HEK293 (cell line): Measurements from ENCODE around the gene FAM241A.

Experiments used
- CTCF ChIA-PET: fragments of 350-600 bp; formaldehyde crosslinking; extraction: SDS; loops from one replicate; lab custom pipeline; 2021; ENCODE audit warnings: antibody characterized with exemption; lab: Yijun Ruan, JAX
- POLR2A ChIA-PET: fragments of 300-600 bp; formaldehyde crosslinking; extraction: SDS; loops from one replicate; lab custom pipeline; 2020; ENCODE audit warnings: antibody characterized with exemption, inconsistent platforms; lab: Yijun Ruan, JAX
- H3K27ac ChIP-seq: fragments of 200-500 bp; sonication (Bioruptor generic); 2 replicates; pipeline ENCODE4 v1.5.1; 2014; ENCODE audit warnings: low read depth, low read length, control low read depth, inconsistent platforms; ENCODE audit errors: extremely low read depth
- H3K36me3 ChIP-seq, 2 experiments: fragments of 200-500 bp in 1 of 2; sonication (Bioruptor generic) in 1 of 2; 1 replicate in 1 of 2; 2 replicates in 1 of 2; pipeline ENCODE4 v1.5.1; 2014 to 2017; ENCODE audit warnings: inconsistent platforms in 2 of 2, low read length in 2 of 2; ENCODE audit not compliant: control insufficient read depth in 2 of 2, insufficient read depth in 1 of 2
- H3K4me1 ChIP-seq: fragments of 200-500 bp; sonication (Bioruptor generic); 2 replicates; pipeline ENCODE4 v1.5.1; 2014; ENCODE audit warnings: mild to moderate bottlenecking, low read length, inconsistent platforms; ENCODE audit not compliant: control insufficient read depth, insufficient read depth
- H3K4me3 ChIP-seq: 2 replicates; pipeline ENCODE4 v1.5.1; 2011; ENCODE audit warnings: low read depth, mild to moderate bottlenecking, control low read depth, low read length, moderate library complexity
- H3K9me3 ChIP-seq: fragments of 200-500 bp; sonication (Bioruptor generic); 2 replicates; pipeline ENCODE4 v1.5.1; 2014; ENCODE audit warnings: low read depth, low read length, inconsistent platforms; ENCODE audit not compliant: control insufficient read depth, insufficient read depth
- GLI2 ChIP-seq: fragments of 450-650 bp; formaldehyde crosslinking; IDR thresholded peaks from 2 replicates; pipeline ENCODE4; 2017; ENCODE audit warnings: missing biosample characterization, missing genetic modification characterization, low read depth, borderline replicate concordance
- OVOL3 ChIP-seq: fragments of 450-650 bp; formaldehyde crosslinking; IDR thresholded peaks from 2 replicates; pipeline ENCODE4 v1.5.1; 2016; ENCODE audit warnings: missing biosample characterization, missing genetic modification characterization
- PBX3 ChIP-seq: sonication (generic); formaldehyde crosslinking; IDR thresholded peaks from 2 replicates; pipeline ENCODE4 v1.8.1; 2022; ENCODE audit warnings: mild to moderate bottlenecking, moderate library complexity, missing genetic modification reagents
- SCRT1 ChIP-seq: fragments of 450-650 bp; formaldehyde crosslinking; IDR thresholded peaks from 2 replicates; pipeline ENCODE4 v1.5.1; 2016; ENCODE audit warnings: missing biosample characterization, missing genetic modification characterization, borderline replicate concordance
- YY2 ChIP-seq: fragments of 450-650 bp; formaldehyde crosslinking; IDR thresholded peaks from 2 replicates; pipeline ENCODE4 v1.5.1; 2016; ENCODE audit warnings: missing biosample characterization, missing genetic modification characterization
- ZFP69B ChIP-seq: fragments of 450-650 bp; formaldehyde crosslinking; IDR thresholded peaks from 2 replicates; pipeline ENCODE4 v1.5.1; 2016; ENCODE audit warnings: missing biosample characterization, missing genetic modification characterization
- ZIC2 ChIP-seq: fragments of 450-650 bp; formaldehyde crosslinking; IDR thresholded peaks from 2 replicates; pipeline ENCODE4 v1.5.1; 2016; ENCODE audit warnings: missing biosample characterization, missing genetic modification characterization
- ZNF16 ChIP-seq: fragments of 450-650 bp; formaldehyde crosslinking; IDR thresholded peaks from 2 replicates; pipeline ENCODE4 v1.5.1; 2016; ENCODE audit warnings: low read depth, missing biosample characterization, missing genetic modification characterization
- ZNF174 ChIP-seq: fragments of 450-650 bp; formaldehyde crosslinking; IDR thresholded peaks from 2 replicates; pipeline ENCODE4 v1.5.0; 2017; ENCODE audit warnings: missing biosample characterization, mild to moderate bottlenecking, missing genetic modification characterization
- ZNF202 ChIP-seq: fragments of 450-650 bp; formaldehyde crosslinking; IDR thresholded peaks from 2 replicates; pipeline ENCODE4 v1.5.1; 2016; ENCODE audit warnings: missing biosample characterization, missing genetic modification characterization, borderline replicate concordance
- ZNF266 ChIP-seq: fragments of 450-650 bp; formaldehyde crosslinking; IDR thresholded peaks from 2 replicates; pipeline ENCODE4 v1.5.1; 2016; ENCODE audit warnings: missing biosample characterization, missing genetic modification characterization, low read depth
- ZNF366 ChIP-seq: fragments of 450-650 bp; formaldehyde crosslinking; conservative IDR thresholded peaks from 2 replicates; pipeline ENCODE4 v1.5.1; 2016; ENCODE audit warnings: missing biosample characterization, missing genetic modification characterization
- ZNF423 ChIP-seq: fragments of 450-650 bp; formaldehyde crosslinking; IDR thresholded peaks from 2 replicates; pipeline ENCODE4 v1.5.1; 2016; ENCODE audit warnings: missing biosample characterization, missing genetic modification characterization
- ZNF449 ChIP-seq: fragments of 450-650 bp; formaldehyde crosslinking; IDR thresholded peaks from 2 replicates; pipeline ENCODE4 v1.5.1; 2017; ENCODE audit warnings: missing biosample characterization, mild to moderate bottlenecking, missing genetic modification characterization, moderate library complexity
- ZNF580 ChIP-seq: fragments of 450-650 bp; formaldehyde crosslinking; IDR thresholded peaks from 2 replicates; pipeline ENCODE4 v1.5.1; 2016; ENCODE audit warnings: missing biosample characterization, missing genetic modification characterization
- ZNF596 ChIP-seq: fragments of 450-650 bp; IDR thresholded peaks from 2 replicates; pipeline ENCODE4 v1.5.0; 2018; ENCODE audit warnings: missing biosample characterization, mild to moderate bottlenecking, missing genetic modification characterization, moderate library complexity
- ZNF600 ChIP-seq: fragments of 450-650 bp; formaldehyde crosslinking; IDR thresholded peaks from 2 replicates; pipeline ENCODE4 v1.5.1; 2016; ENCODE audit warnings: missing biosample characterization, missing genetic modification characterization
- ZNF623 ChIP-seq: fragments of 450-650 bp; formaldehyde crosslinking; IDR thresholded peaks from 2 replicates; pipeline ENCODE4 v1.5.1; 2016; ENCODE audit warnings: missing biosample characterization, missing genetic modification characterization
- ZNF707 ChIP-seq: fragments of 450-650 bp; formaldehyde crosslinking; IDR thresholded peaks from 2 replicates; pipeline ENCODE4 v1.5.1; 2016; ENCODE audit warnings: missing biosample characterization, missing genetic modification characterization
- ZNF785 ChIP-seq: fragments of 450-650 bp; formaldehyde crosslinking; IDR thresholded peaks from 2 replicates; pipeline ENCODE4 v1.5.1; 2016; ENCODE audit warnings: missing biosample characterization, missing genetic modification characterization
- ZNF791 ChIP-seq: fragments of 450-650 bp; formaldehyde crosslinking; IDR thresholded peaks from 2 replicates; pipeline ENCODE4 v1.5.1; 2016; ENCODE audit warnings: missing biosample characterization, missing genetic modification characterization
- ZNF792 ChIP-seq: fragments of 450-650 bp; formaldehyde crosslinking; IDR thresholded peaks from 2 replicates; pipeline ENCODE4 v1.5.1; 2016; ENCODE audit warnings: missing biosample characterization, missing genetic modification characterization
- TF ChIP-seq, protein P1 (sequence below): fragments of 450-650 bp; formaldehyde crosslinking; IDR thresholded peaks from 2 replicates; pipeline ENCODE4 v1.5.1; 2017; ENCODE audit warnings: missing biosample characterization, missing genetic modification characterization
- TF ChIP-seq, protein P2 (sequence below): fragments of 450-650 bp; formaldehyde crosslinking; conservative IDR thresholded peaks from 2 replicates; pipeline ENCODE4 v1.5.1; 2016; ENCODE audit warnings: low read depth, missing biosample characterization, missing genetic modification characterization

Gene FAM241A

GRCh38 chr4:112173593-112174558 lies 28.6 kb downstream of the FAM241A start:
- H3K9me3 ChIP-seq, result no peaks in the 10 kb centered on the region
- H3K36me3 ChIP-seq, result no peaks in the 10 kb centered on the region
- TF ChIP-seq ZIC2 (tag by site-specific recombination) (0 out of 2 replicates have a peak, but pooled peaks have one; percentile 17), ZNF600 (tag by site-specific recombination) (0 out of 2 replicates have a peak, but pooled peaks have one; percentile 46), ZNF596 (tag by site-specific recombination) (no peak), ZNF580 (no peak)
- no peak overlapping the region for H3K4me3 ChIP-seq
- POLR2A ChIA-PET, result no interaction called here
- CTCF ChIA-PET, result interaction anchor here (0.6 to 0.7 kb wide), 2 partner anchors 12 to 75 kb away, joined by 3 to 4 read pairs; no protein-coding TSS in a partner anchor
- H3K27ac ChIP-seq, result no peak overlapping the region
- no peaks in the 10 kb centered on the region for H3K4me1 ChIP-seq

DNA sequence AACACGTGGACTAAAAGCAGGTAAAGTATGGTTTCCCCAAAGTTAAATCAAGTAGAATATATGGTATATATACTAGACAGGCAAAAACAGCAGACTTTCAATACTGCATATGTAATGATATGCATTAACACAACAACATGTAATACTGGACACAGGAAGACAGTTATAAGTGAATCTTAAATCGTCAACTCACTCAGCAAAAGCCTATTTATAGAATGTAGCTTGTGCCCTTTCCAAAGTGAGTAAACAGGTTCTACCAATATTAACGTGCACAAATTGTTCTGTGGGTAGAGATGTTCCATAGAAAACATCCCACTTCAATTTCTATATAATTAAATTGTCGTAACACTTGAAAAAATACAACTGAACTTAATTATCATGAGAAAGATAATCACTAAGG lies 30.6 kb downstream of the FAM241A start:
- ChIA-PET CTCF (no interaction called here), POLR2A (no interaction called here)
- TF ChIP-seq ZNF707 (tag by site-specific recombination), result no peak
- TF ChIP-seq ZNF366, result no peak
- TF ChIP-seq ZNF202, result no peak
- TF ChIP-seq, protein P1, sequence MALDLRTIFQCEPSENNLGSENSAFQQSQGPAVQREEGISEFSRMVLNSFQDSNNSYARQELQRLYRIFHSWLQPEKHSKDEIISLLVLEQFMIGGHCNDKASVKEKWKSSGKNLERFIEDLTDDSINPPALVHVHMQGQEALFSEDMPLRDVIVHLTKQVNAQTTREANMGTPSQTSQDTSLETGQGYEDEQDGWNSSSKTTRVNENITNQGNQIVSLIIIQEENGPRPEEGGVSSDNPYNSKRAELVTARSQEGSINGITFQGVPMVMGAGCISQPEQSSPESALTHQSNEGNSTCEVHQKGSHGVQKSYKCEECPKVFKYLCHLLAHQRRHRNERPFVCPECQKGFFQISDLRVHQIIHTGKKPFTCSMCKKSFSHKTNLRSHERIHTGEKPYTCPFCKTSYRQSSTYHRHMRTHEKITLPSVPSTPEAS (tag by site-specific recombination), result no peak
- no peak for TF ChIP-seq ZFP69B (tag by site-specific recombination)
- TF ChIP-seq GLI2, result no peak
- TF ChIP-seq ZNF623, result no peak
- no peak for TF ChIP-seq PBX3
- TF ChIP-seq YY2, result no peak
- TF ChIP-seq ZNF449 (tag by site-specific recombination), result no peak
- no peak for TF ChIP-seq ZNF785 (tag by site-specific recombination)
- TF ChIP-seq SCRT1 (tag by site-specific recombination), result no peak
- no peak for TF ChIP-seq ZNF266 (tag by site-specific recombination)
- Histone ChIP-seq H3K4me1 (no peaks in the 10 kb centered on the region), H3K4me3 (no peak overlapping the region), H3K9me3 (no peaks in the 10 kb centered on the region), H3K36me3 (no peaks in the 10 kb centered on the region), H3K27ac (no peak overlapping the region)

GRCh38 chr4:112176596-112176995 lies 31.3 kb downstream of the FAM241A start:
- CTCF ChIA-PET, result interaction anchor here (0.7 to 1.0 kb wide), 2 partner anchors 34 to 236 kb away, joined by 3 read pairs; no protein-coding TSS in a partner anchor
- Histone ChIP-seq H3K9me3 (no peaks in the 10 kb centered on the region), H3K4me1 (no peaks in the 10 kb centered on the region), H3K27ac (no peak overlapping the region), H3K4me3 (no peak overlapping the region), H3K36me3 (no peaks in the 10 kb centered on the region)
- POLR2A ChIA-PET, result no interaction called here
- TF ChIP-seq ZNF791 (tag by site-specific recombination) (no peak), ZNF423 (tag by site-specific recombination) (no peak), ZNF16 (tag by site-specific recombination) (no peak), ZNF580 (no peak), ZNF366 (no peak), ZNF792 (no peak), ZNF174 (no peak), OVOL3 (tag by site-specific recombination) (no peak)
- TF ChIP-seq, protein P2, sequence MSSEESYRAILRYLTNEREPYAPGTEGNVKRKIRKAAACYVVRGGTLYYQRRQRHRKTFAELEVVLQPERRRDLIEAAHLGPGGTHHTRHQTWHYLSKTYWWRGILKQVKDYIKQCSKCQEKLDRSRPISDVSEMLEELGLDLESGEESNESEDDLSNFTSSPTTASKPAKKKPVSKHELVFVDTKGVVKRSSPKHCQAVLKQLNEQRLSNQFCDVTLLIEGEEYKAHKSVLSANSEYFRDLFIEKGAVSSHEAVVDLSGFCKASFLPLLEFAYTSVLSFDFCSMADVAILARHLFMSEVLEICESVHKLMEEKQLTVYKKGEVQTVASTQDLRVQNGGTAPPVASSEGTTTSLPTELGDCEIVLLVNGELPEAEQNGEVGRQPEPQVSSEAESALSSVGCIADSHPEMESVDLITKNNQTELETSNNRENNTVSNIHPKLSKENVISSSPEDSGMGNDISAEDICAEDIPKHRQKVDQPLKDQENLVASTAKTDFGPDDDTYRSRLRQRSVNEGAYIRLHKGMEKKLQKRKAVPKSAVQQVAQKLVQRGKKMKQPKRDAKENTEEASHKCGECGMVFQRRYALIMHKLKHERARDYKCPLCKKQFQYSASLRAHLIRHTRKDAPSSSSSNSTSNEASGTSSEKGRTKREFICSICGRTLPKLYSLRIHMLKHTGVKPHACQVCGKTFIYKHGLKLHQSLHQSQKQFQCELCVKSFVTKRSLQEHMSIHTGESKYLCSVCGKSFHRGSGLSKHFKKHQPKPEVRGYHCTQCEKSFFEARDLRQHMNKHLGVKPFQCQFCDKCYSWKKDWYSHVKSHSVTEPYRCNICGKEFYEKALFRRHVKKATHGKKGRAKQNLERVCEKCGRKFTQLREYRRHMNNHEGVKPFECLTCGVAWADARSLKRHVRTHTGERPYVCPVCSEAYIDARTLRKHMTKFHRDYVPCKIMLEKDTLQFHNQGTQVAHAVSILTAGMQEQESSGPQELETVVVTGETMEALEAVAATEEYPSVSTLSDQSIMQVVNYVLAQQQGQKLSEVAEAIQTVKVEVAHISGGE (tag by site-specific recombination), result no peak
